SK-N-MC (cell line): ENCODE measurements around the gene FAM131A.

Source experiments
- DNase-seq: peaks from one replicate; pipeline ENCODE4 v3.0.0-alpha.2; 2011; ENCODE audit warnings: low read depth, low spot score
- H3K27ac ChIP-seq: fragments of 200-600 bp; sonication (generic); 2 replicates; pipeline ENCODE4 v1.5.1; 2016; ENCODE audit warnings: mixed run types
- H3K36me3 ChIP-seq: fragments of 200-600 bp; sonication (generic); 2 replicates; pipeline ENCODE4 v1.6.1; 2017; ENCODE audit warnings: antibody characterized with exemption, low read length, mixed read lengths; ENCODE audit not compliant: insufficient read depth
- H3K4me3 ChIP-seq: fragments of 200-600 bp; sonication (generic); 2 replicates; pipeline ENCODE4 v1.5.1; 2016
- H3K9ac ChIP-seq: fragments of 200-600 bp; sonication (generic); 2 replicates; pipeline ENCODE4 v1.8.0; 2017; ENCODE audit warnings: mixed run types, mixed read lengths; ENCODE audit not compliant: insufficient read length
- H3K9me3 ChIP-seq: fragments of 200-600 bp; sonication (generic); 2 replicates; pipeline ENCODE4 v1.6.1; 2017; ENCODE audit warnings: low read depth, mild to moderate bottlenecking, antibody characterized with exemption, low read length, moderate library complexity, mixed read lengths
- EZH2 ChIP-seq: fragments of 200-600 bp; sonication (generic); IDR thresholded peaks from one replicate; pipeline ENCODE4 v1.6.1; 2017; ENCODE audit warnings: antibody characterized with exemption
- FOXP2 ChIP-seq: optimal IDR thresholded peaks from 2 replicates; pipeline ENCODE3; 2011; ENCODE audit warnings: mild to moderate bottlenecking, moderate library complexity; ENCODE audit not compliant: insufficient read depth; ENCODE audit errors: extremely low read length, control extremely low read depth
- POLR2AphosphoS5 ChIP-seq: IDR thresholded peaks from 2 replicates; pipeline ENCODE4 v1.6.1; 2012; ENCODE audit warnings: mild to moderate bottlenecking, low read depth, low read length, borderline replicate concordance

FAM131A gene

DNA sequence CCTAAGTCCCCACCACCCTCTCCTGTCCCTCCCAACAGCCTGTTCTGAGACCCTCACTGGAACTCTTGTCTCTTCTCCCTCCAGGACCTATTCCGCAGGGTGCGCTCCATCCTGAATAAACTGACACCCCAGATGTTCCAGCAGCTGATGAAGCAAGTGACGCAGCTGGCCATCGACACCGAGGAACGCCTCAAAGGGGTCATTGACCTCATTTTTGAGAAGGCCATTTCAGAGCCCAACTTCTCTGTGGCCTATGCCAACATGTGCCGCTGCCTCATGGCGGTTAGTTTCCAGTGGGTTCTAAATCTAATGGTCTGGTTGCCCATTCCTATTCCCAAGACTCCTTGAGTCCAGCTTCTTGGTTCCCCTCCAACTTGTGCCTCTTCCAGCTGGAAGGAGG lies 13.7 kb upstream of the FAM131A start:
- Histone ChIP-seq H3K9ac (no peak overlapping the region), H3K4me3 (no peak overlapping the region), H3K9me3 (no peaks in the 10 kb centered on the region), H3K36me3 (peaks cover 97% of the 10 kb centered on the region), H3K27ac (no peak overlapping the region)
- no peak for TF ChIP-seq FOXP2
- no peak for TF ChIP-seq POLR2AphosphoS5
- TF ChIP-seq EZH2: no peak
- DNase-seq: no peak

DNA sequence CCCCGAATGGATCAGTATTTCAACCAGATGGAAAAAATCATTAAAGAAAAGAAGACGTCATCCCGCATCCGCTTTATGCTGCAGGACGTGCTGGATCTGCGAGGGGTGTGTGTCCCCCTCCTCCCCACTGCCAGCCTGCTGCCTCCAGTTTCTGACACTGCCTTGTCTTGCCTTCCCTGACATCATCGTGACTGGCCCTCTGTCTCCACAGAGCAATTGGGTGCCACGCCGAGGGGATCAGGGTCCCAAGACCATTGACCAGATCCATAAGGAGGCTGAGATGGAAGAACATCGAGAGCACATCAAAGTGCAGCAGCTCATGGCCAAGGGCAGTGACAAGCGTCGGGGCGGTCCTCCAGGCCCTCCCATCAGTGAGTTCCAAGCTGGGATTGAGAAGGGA lies 12.1 kb upstream of the FAM131A start:
- H3K36me3 ChIP-seq: peaks cover 100% of the 10 kb centered on the region
- no peak for DNase-seq
- no peak overlapping the region for H3K9ac ChIP-seq
- TF ChIP-seq FOXP2 (no peak), EZH2 (no peak), POLR2AphosphoS5 (no peak)
- no peak overlapping the region for H3K4me3 ChIP-seq
- no peak overlapping the region for H3K27ac ChIP-seq
- no peaks in the 10 kb centered on the region for H3K9me3 ChIP-seq

DNA sequence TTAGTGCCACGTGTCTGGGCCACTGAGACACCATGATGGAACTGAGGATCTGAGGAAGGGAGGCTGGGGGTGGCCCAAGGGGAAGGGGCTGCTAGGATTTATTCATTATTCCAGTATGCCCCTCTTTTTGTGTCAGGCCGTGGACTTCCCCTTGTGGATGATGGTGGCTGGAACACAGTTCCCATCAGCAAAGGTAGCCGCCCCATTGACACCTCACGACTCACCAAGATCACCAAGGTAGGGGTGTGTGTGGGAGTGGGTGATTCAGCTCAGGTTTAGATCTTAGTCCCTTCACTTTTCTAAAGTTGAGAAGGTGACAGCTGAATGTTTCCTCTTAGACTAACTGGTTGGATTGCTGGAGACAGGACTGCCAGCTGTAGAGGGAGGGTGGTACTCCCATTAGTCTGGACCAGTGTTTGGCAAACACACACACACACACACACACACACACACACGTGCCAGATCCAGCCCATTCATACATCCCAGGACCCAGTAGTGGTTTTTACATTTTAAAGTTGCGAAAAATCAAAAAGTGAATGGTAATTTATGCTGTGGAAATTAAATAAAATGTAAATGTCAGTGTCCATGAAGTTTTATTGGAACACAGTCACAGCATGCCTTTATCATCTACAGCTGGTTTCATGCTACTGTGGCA lies 11.6 kb upstream of the FAM131A start:
- Histone ChIP-seq H3K4me3 (no peak overlapping the region), H3K27ac (no peak overlapping the region), H3K36me3 (peaks cover 99% of the 10 kb centered on the region), H3K9me3 (no peaks in the 10 kb centered on the region), H3K9ac (no peak overlapping the region)
- TF ChIP-seq FOXP2 (no peak), POLR2AphosphoS5 (no peak), EZH2 (no peak)
- no peak for DNase-seq

DNA sequence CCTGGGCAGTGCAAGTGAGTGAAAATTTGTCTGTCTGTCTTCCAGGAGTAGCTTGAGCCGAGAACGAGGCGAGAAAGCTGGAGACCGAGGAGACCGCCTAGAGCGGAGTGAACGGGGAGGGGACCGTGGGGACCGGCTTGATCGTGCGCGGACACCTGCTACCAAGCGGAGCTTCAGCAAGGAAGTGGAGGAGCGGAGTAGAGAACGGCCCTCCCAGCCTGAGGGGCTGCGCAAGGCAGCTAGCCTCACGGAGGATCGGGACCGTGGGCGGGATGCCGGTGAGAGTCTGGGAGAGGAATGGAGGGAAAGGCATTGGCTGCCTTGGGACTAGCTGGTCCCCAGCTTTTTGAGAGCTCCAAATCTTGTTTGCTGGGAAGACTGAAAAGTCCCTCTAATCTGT lies 10.2 kb upstream of the FAM131A start:
- TF ChIP-seq POLR2AphosphoS5: no peak; the same call in 1 of the 2 replicates
- TF ChIP-seq EZH2: no peak
- no peak for TF ChIP-seq FOXP2
- no peak overlapping the region for H3K27ac ChIP-seq
- H3K9me3 ChIP-seq: no peaks in the 10 kb centered on the region
- no peak for DNase-seq
- H3K9ac ChIP-seq: no peak overlapping the region
- peaks cover 99% of the 10 kb centered on the region for H3K36me3 ChIP-seq
- no peak overlapping the region for H3K4me3 ChIP-seq

DNA sequence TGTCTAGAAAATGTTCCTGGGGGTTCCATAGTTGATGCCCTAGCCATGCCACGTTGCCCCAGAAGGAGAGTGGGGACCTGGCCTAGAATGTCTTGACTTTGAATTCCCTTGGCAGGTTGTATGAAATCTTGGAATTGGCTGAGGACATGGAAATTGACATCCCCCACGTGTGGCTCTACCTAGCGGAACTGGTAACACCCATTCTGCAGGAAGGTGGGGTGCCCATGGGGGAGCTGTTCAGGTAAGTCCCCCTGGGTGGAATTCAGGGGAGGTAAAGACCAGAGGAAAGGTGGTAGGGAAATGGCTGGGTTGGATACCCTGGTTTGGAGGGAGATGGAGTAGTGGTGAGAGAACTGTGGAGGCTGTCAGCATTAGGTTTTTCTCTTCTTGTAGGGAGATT lies 8.9 kb upstream of the FAM131A start:
- no peak for DNase-seq
- Histone ChIP-seq H3K9me3 (no peaks in the 10 kb centered on the region), H3K9ac (no peak overlapping the region), H3K4me3 (no peak overlapping the region), H3K27ac (no peak overlapping the region), H3K36me3 (peaks cover 99% of the 10 kb centered on the region)
- no peak for TF ChIP-seq POLR2AphosphoS5
- TF ChIP-seq FOXP2: no peak
- no peak for TF ChIP-seq EZH2

DNA sequence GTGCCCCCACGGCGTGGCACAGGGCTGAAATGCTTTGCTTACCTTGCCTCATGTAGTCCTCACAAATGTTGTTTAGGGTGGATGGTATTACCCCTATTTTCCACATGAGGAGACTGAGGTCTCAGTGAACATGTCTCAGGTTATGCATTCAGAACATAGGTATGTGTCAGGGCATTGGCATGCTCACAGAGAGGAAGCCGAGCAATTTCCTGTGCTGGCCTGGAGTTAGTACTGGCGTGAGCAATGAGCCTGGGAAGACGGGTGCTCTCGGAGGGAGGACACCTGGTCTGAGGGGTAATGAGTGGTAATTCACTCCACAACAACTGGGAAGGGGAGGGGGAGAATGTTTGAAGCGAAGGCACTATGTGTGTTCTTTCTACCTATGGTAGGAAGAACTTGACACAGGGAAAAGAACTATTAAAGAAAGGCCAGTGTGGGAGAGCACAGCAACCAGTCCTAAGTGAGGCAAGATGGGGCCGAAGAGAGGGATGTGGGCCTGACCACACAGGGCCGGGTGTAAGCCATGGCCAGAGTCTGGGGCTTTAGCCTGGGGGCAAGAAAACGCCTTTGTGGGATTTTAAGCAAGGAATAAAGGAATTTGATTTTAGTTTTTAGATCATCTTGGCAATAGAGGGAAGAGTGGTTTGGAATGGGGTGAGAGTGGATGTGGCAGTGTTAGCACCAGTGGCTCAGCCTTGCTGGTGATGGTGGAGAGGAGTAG lies 4.9 kb upstream of the FAM131A start:
- TF ChIP-seq EZH2: no peak
- TF ChIP-seq POLR2AphosphoS5: 0 out of 2 replicates have a peak, but pooled peaks have one; percentile 25
- Histone ChIP-seq H3K9me3 (no peaks in the 10 kb centered on the region), H3K4me3 (no peak overlapping the region), H3K36me3 (peaks cover 76% of the 10 kb centered on the region), H3K27ac (peak overlapping the region; percentile 69), H3K9ac (no peak overlapping the region)
- no peak for DNase-seq

DNA sequence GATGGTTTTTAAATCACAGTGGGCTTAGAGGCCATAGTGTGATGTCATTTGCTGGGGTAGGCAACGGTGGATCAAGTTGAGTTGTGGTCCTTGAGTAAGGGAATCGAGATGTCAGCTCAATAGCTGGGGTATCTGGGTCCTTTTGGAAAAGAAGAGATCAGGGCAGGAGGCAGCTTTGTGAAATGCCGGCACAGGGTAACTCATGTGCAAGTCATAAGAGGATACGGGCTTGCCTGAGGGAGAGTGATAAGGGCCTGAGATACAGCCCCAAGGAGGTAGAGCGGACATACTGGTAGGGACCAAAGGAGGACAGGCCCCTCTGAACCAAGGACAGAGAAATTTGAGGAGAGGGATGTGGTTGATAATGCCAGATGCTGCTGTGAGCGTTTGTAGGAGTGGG lies 4.2 kb upstream of the FAM131A start:
- Histone ChIP-seq H3K9me3 (no peaks in the 10 kb centered on the region), H3K4me3 (no peak overlapping the region), H3K9ac (no peak overlapping the region), H3K27ac (peak overlapping the region; percentile 69), H3K36me3 (peaks cover 69% of the 10 kb centered on the region)
- no peak for TF ChIP-seq FOXP2
- no peak for TF ChIP-seq EZH2
- TF ChIP-seq POLR2AphosphoS5: no peak
- no peak for DNase-seq

DNA sequence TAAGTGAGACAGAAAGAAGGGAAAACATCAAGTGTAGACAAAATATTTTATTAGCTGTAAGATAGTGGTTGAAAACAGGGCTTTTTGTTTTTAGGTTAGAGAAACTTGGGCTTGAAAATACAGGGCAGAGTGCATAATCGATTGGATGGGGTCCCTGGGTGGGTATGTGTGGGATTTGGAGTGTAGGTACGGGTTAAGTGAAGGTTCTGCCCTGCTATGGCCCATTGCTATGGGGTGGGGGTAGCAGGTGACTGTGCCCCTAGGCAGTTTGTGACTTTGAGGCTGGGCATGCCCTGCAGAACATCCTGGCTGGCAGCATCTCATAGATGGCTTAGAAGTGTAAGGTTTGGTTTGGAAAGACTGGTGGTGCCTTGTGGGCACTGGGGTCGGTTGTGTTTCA lies 3.7 kb upstream of the FAM131A start:
- peaks cover 64% of the 10 kb centered on the region for H3K36me3 ChIP-seq
- H3K4me3 ChIP-seq: no peak overlapping the region
- peak overlapping the region; percentile 69; the same call in 1 of the 2 replicates for H3K27ac ChIP-seq
- DNase-seq: no peak
- TF ChIP-seq POLR2AphosphoS5: no peak
- no peak for TF ChIP-seq EZH2
- no peak for TF ChIP-seq FOXP2
- no peaks in the 10 kb centered on the region for H3K9me3 ChIP-seq
- H3K9ac ChIP-seq: no peak overlapping the region

DNA sequence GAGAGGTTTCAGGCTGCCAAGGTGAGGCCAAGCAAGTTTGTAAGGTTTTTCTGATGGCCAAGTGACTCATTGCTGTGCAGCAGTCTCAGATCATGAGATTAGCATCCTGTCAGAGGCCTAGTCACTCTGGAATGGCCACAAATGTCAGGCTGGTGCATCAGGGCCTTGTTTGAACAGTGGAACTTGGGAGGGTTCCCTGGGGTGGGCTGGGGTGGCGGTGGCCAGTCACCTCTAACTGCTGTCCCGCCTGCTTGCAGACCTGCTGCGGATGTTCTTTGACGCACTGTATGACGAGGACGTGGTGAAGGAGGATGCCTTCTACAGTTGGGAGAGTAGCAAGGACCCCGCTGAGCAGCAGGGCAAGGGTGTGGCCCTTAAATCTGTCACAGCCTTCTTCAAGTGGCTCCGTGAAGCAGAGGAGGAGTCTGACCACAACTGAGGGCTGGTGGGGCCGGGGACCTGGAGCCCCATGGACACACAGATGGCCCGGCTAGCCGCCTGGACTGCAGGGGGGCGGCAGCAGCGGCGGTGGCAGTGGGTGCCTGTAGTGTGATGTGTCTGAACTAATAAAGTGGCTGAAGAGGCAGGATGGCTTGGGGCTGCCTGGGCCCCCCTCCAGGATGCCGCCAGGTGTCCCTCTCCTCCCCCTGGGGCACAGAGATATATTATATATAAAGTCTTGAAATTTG lies 2.8 kb upstream of the FAM131A start:
- H3K36me3 ChIP-seq: peaks cover 55% of the 10 kb centered on the region
- no peaks in the 10 kb centered on the region for H3K9me3 ChIP-seq
- H3K9ac ChIP-seq: no peak overlapping the region
- TF ChIP-seq EZH2 (no peak), POLR2AphosphoS5 (no peak; the same call in 1 of the 2 replicates)
- no peak for DNase-seq
- H3K27ac ChIP-seq: peak overlapping the region; percentile 87; the same call in 1 of the 2 replicates
- no peak overlapping the region for H3K4me3 ChIP-seq
